Urothelium cell line (cell line): ENCODE results near the gene ZBED6.
A peak's percentile ranks its signal among the peaks of the same experiment; 100 is the strongest.
"Not testable (repeated sequence)": the region's sequence is repeated elsewhere in the genome, so short reads cannot be mapped to it uniquely, and the experiment has no call there.

Experiments used
- DNase-seq: peaks from one replicate; pipeline ENCODE4 v3.0.0; 2011; ENCODE audit warnings: low spot score, mixed read lengths
- FAIRE-seq: peaks from 2 replicates; lab custom pipeline; 2011; peaks lifted over from hg19 to GRCh38; lab: Jason Lieb, UNC

The ZBED6 gene

GRCh38 chr1:203795441-203796235 lies at the start of gene ZBED6, which contains the start of gene ZC3H11A:
ZBED6 (plus strand) TSS chr1:203795623; CDS start chr1:203797523, 1,900 bp downstream.
ZC3H11A (plus strand) TSS chr1:203795623; CDS start chr1:203817071, 21,448 bp downstream.
- FAIRE-seq (no peak), DNase-seq (peak; percentile 97)

GRCh38 chr1:203746281-203746680 lies 49.1 kb upstream of the ZBED6 start:
- no peak for DNase-seq
- FAIRE-seq = no peak

GRCh38 chr1:203751051-203751450 lies 44.4 kb upstream of the ZBED6 start:
- no peak for FAIRE-seq
- DNase-seq = peak; percentile 39

- not testable (repeated sequence) for FAIRE-seq, DNase-seq
Measured at GRCh38 chr1:203751618-203752361, 43.6 kb upstream of the ZBED6 start.

GRCh38 chr1:203754455-203754864 lies 41.0 kb upstream of the ZBED6 start:
- FAIRE-seq = no peak
- DNase-seq = no peak

GRCh38 chr1:203756036-203756435 lies 39.4 kb upstream of the ZBED6 start:
- DNase-seq = no peak
- FAIRE-seq = no peak

- not testable (repeated sequence) for FAIRE-seq, DNase-seq
Measured at GRCh38 chr1:203758749-203759148, 36.7 kb upstream of the ZBED6 start.

- FAIRE-seq = no peak
- no peak for DNase-seq
Measured at GRCh38 chr1:203760506-203760905, 34.9 kb upstream of the ZBED6 start.

GRCh38 chr1:203761958-203762357 lies 33.5 kb upstream of the ZBED6 start:
- DNase-seq, FAIRE-seq: not testable (repeated sequence)

- no peak for FAIRE-seq
- DNase-seq = no peak
Measured at GRCh38 chr1:203763505-203763904, 31.9 kb upstream of the ZBED6 start.

- DNase-seq (no peak), FAIRE-seq (no peak)
Measured at GRCh38 chr1:203764105-203765028, 31.1 kb upstream of the ZBED6 start.

- DNase-seq (no peak), FAIRE-seq (no peak)
Measured at GRCh38 chr1:203765029-203765837, 30.2 kb upstream of the ZBED6 start, which contains the start of gene LAX1. LAX1 (plus strand) TSS chr1:203765183; CDS start chr1:203765566, 383 bp downstream.

GRCh38 chr1:203768256-203768655 lies 27.2 kb upstream of the ZBED6 start:
- DNase-seq (no peak), FAIRE-seq (no peak)

- DNase-seq (peak; percentile 62), FAIRE-seq (no peak)
Measured at GRCh38 chr1:203769505-203770343, 25.7 kb upstream of the ZBED6 start.

- FAIRE-seq (no peak), DNase-seq (no peak)
Measured at GRCh38 chr1:203771901-203772301, 23.5 kb upstream of the ZBED6 start.

GRCh38 chr1:203772836-203773235 lies 22.6 kb upstream of the ZBED6 start:
- no peak for DNase-seq
- no peak for FAIRE-seq

GRCh38 chr1:203776636-203777035 lies 18.8 kb upstream of the ZBED6 start:
- no peak for DNase-seq
- FAIRE-seq = no peak

- FAIRE-seq (no peak), DNase-seq (no peak)
Measured at GRCh38 chr1:203777596-203777995, 17.8 kb upstream of the ZBED6 start.

GRCh38 chr1:203778146-203778545 lies 17.3 kb upstream of the ZBED6 start:
- FAIRE-seq = no peak
- no peak for DNase-seq
